ENCODE data around the gene MRPS27.

DNA sequence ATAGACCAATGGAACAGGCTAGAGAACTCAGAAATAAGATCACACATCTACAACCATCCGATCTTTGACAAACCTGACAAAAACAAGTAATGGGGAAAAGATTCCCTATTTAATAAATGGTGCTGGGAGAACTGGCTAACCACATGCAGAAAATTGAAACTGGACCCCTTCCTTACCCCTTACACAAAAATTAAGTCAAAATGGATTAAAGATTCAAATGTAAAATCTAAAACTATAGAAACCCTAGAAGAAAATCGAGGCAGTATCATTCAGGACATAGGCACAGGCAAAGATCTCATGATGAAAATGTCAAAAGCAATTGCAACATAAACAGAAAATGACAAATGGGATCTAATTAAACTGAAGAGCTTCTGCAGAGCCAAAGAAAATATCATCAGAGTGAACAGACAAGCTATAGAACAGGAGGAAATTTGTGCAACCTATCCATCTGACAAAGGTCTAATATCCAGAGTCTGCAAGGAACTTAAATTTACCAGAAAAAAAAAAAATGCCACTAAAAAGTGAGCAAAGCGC lies 43.8 kb downstream of the MRPS27 start:
- TF ChIP-seq, protein P1, sequence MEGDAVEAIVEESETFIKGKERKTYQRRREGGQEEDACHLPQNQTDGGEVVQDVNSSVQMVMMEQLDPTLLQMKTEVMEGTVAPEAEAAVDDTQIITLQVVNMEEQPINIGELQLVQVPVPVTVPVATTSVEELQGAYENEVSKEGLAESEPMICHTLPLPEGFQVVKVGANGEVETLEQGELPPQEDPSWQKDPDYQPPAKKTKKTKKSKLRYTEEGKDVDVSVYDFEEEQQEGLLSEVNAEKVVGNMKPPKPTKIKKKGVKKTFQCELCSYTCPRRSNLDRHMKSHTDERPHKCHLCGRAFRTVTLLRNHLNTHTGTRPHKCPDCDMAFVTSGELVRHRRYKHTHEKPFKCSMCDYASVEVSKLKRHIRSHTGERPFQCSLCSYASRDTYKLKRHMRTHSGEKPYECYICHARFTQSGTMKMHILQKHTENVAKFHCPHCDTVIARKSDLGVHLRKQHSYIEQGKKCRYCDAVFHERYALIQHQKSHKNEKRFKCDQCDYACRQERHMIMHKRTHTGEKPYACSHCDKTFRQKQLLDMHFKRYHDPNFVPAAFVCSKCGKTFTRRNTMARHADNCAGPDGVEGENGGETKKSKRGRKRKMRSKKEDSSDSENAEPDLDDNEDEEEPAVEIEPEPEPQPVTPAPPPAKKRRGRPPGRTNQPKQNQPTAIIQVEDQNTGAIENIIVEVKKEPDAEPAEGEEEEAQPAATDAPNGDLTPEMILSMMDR (conservative IDR thresholded peaks at IDR 0.05), result no peak
- no peak for TF ChIP-seq ZFX (IDR thresholded peaks at IDR 0.05)
